H54 (cell line): ENCODE data around the gene SLC9A9.

ENCODE experiments used
- DNase-seq: peaks from one replicate; pipeline ENCODE4 v3.0.0; 2011; ENCODE audit warnings: low spot score, mixed read lengths; ENCODE audit not compliant: insufficient read length
- FAIRE-seq: peaks from 3 replicates; lab custom pipeline; 2011; peaks lifted over from hg19 to GRCh38; lab: Jason Lieb, UNC
- POLR2A ChIP-seq: IDR thresholded peaks from 2 replicates; pipeline ENCODE4 v1.6.1; 2011; ENCODE audit warnings: low read depth, mild to moderate bottlenecking, low read length

SLC9A9 gene

GRCh38 chr3:143416229-143416628 lies 432.0 kb downstream of the SLC9A9 start:
- TF ChIP-seq POLR2A: no peak
- FAIRE-seq (no peak), DNase-seq (no peak)

GRCh38 chr3:143414571-143415253 lies 433.6 kb downstream of the SLC9A9 start:
- peak; percentile 20 for FAIRE-seq
- DNase-seq: no peak

GRCh38 chr3:143413372-143413771 lies 434.9 kb downstream of the SLC9A9 start:
- DNase-seq: no peak
- no peak for FAIRE-seq
- no peak for TF ChIP-seq POLR2A

More at GRCh38 chr3:143414571-143415253, 433.6 kb downstream of the SLC9A9 start:
- TF ChIP-seq POLR2A: no peak

- FAIRE-seq (no peak), DNase-seq (no peak)
- no peak for TF ChIP-seq POLR2A
Measured at GRCh38 chr3:143412084-143412483, 436.2 kb downstream of the SLC9A9 start.

GRCh38 chr3:143410259-143410658 lies 438.0 kb downstream of the SLC9A9 start:
- no peak for DNase-seq
- TF ChIP-seq POLR2A: no peak
- no peak for FAIRE-seq

GRCh38 chr3:143408771-143409170 lies 439.5 kb downstream of the SLC9A9 start:
- DNase-seq: no peak
- FAIRE-seq: no peak
- no peak for TF ChIP-seq POLR2A

GRCh38 chr3:143402602-143403001 lies 445.7 kb downstream of the SLC9A9 start:
- no peak for DNase-seq

GRCh38 chr3:143396790-143397189 lies 451.5 kb downstream of the SLC9A9 start:
- DNase-seq (no peak), FAIRE-seq (no peak)
- no peak for TF ChIP-seq POLR2A

More at GRCh38 chr3:143402602-143403001, 445.7 kb downstream of the SLC9A9 start:
- no peak for TF ChIP-seq POLR2A
- no peak for FAIRE-seq

GRCh38 chr3:143389388-143389787 lies 458.9 kb downstream of the SLC9A9 start:
- no peak for FAIRE-seq
- DNase-seq: no peak
- no peak for TF ChIP-seq POLR2A

- TF ChIP-seq POLR2A: no peak
- FAIRE-seq: no peak
Measured at GRCh38 chr3:143387425-143387824, 460.8 kb downstream of the SLC9A9 start.

GRCh38 chr3:143384076-143384475 lies 464.2 kb downstream of the SLC9A9 start:
- TF ChIP-seq POLR2A: no peak
- DNase-seq: no peak
- no peak for FAIRE-seq

More at GRCh38 chr3:143387425-143387824, 460.8 kb downstream of the SLC9A9 start:
- DNase-seq: no peak

- FAIRE-seq: no peak
- no peak for TF ChIP-seq POLR2A
- no peak for DNase-seq
Measured at GRCh38 chr3:143383421-143383820, 464.8 kb downstream of the SLC9A9 start.

- FAIRE-seq (no peak), DNase-seq (no peak)
- TF ChIP-seq POLR2A: no peak
Measured at GRCh38 chr3:143382816-143383215, 465.5 kb downstream of the SLC9A9 start.

GRCh38 chr3:143380449-143380848 lies 467.8 kb downstream of the SLC9A9 start:
- no peak for TF ChIP-seq POLR2A
- DNase-seq (no peak), FAIRE-seq (no peak)

GRCh38 chr3:143375698-143376097 lies 472.6 kb downstream of the SLC9A9 start:
- FAIRE-seq (no peak), DNase-seq (no peak)
- TF ChIP-seq POLR2A: no peak

GRCh38 chr3:143367171-143367570 lies 481.1 kb downstream of the SLC9A9 start:
- no peak for TF ChIP-seq POLR2A
- FAIRE-seq (no peak), DNase-seq (no peak)
